HCT116 (cell line): ENCODE results near the gene ADGRF4.

Source experiments
- CTCF ChIP-seq, 3 experiments: fragments of 200-600 bp in 1 of 3; sonication (generic) in 1 of 3; IDR thresholded peaks in 2 of 3; conservative IDR thresholded peaks in 1 of 3; 2 replicates each; pipeline ENCODE4 v1.5.1; 2012 to 2017; ENCODE audit warnings: low read depth in 2 of 3, low read length in 2 of 3, antibody characterized with exemption in 1 of 3, borderline replicate concordance in 1 of 3, control low read depth in 1 of 3, mild to moderate bottlenecking in 1 of 3, mixed read lengths in 1 of 3, mixed run types in 1 of 3, moderate library complexity in 1 of 3; ENCODE audit not compliant: insufficient read depth in 1 of 3
- ELF1 ChIP-seq: IDR thresholded peaks from 2 replicates; pipeline ENCODE4 v1.6.1; 2012; ENCODE audit warnings: low read depth, borderline replicate concordance
- EZH2 ChIP-seq: fragments of 200-600 bp; sonication (generic); IDR thresholded peaks from 2 replicates; pipeline ENCODE4 v1.6.1; 2017; ENCODE audit warnings: antibody characterized with exemption, mixed run types
- EZH2phosphoT487 ChIP-seq: fragments of 200-600 bp; IDR thresholded peaks from 2 replicates; pipeline ENCODE4 v1.6.1; 2018; ENCODE audit warnings: antibody characterized with exemption, borderline replicate concordance
- POLR2A ChIP-seq: IDR thresholded peaks from 2 replicates; pipeline ENCODE4 v1.7.0; 2011; ENCODE audit warnings: borderline replicate concordance; ENCODE audit not compliant: insufficient read depth, insufficient read length; ENCODE audit errors: extremely low read depth
- ZBTB33 ChIP-seq: IDR thresholded peaks from 2 replicates; pipeline ENCODE4 v1.6.1; 2011; ENCODE audit warnings: mild to moderate bottlenecking, low read length, moderate library complexity; ENCODE audit not compliant: insufficient replicate concordance; ENCODE audit errors: extremely low read depth
- TF ChIP-seq, protein P1 (sequence below): IDR thresholded peaks from 2 replicates; pipeline ENCODE4 v1.6.1; 2012

DNA sequence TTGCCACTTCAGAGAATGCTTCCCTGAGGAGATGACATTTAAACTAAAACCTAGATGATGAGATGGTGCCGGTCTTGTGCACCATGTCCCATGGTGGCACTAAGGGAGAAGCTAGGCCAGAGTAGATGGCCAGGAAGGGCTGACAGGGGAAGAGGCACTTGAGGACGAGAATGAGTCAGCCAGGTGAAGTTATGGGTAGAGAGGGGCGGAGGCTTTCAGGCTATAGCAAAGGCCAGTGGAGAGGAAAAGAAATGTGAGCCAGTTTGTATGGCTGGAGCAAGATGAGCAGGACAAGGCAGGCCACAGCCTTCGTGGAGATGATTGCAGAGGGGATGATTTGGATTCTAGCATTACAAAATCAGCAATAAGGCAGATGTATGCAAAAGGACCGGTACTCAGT is 44.7 kb upstream of the ADGRF4 start:
- TF ChIP-seq EZH2phosphoT487: no peak
- no peak for TF ChIP-seq POLR2A
- no peak for TF ChIP-seq CTCF (IDR thresholded peaks at IDR 0.05 in 2 of 3, conservative IDR thresholded peaks at IDR 0.05 in 1 of 3; ENCODE audit: borderline replicate concordance in 1 of 3, insufficient read depth in 1 of 3, low read depth in 2 of 3, low read length in 2 of 3)
- TF ChIP-seq ZBTB33: no peak
- TF ChIP-seq ELF1: no peak
- TF ChIP-seq, protein P1, sequence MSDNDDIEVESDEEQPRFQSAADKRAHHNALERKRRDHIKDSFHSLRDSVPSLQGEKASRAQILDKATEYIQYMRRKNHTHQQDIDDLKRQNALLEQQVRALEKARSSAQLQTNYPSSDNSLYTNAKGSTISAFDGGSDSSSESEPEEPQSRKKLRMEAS: no peak
- no peak for TF ChIP-seq EZH2
